Activated CD4-positive, CD25-positive, alpha-beta regulatory T cell treated with anti-CD3 and anti-CD28 coated beads, Interleukin-2, amount 50 U/mL, for 72 hours (primary cell): Measurements from ENCODE around the gene B4GALNT4.
"Not testable (repeated sequence)": the region's sequence is repeated elsewhere in the genome, so short reads cannot be mapped to it uniquely, and the experiment has no call there.

ENCODE experiments used
- DNase-seq: peaks from one replicate; pipeline ENCODE4 v3.0.0; 2021

The B4GALNT4 gene

GRCh38 chr11:335779-336658 lies 33.3 kb upstream of the B4GALNT4 start:
- no peak for DNase-seq

- DNase-seq: no peak
Observed at GRCh38 chr11:336659-337198, 32.6 kb upstream of the B4GALNT4 start.

GRCh38 chr11:337711-338110 lies 31.6 kb upstream of the B4GALNT4 start:
- DNase-seq: no peak

GRCh38 chr11:339963-340362 lies 29.3 kb upstream of the B4GALNT4 start:
- no peak for DNase-seq

GRCh38 chr11:340539-341512 lies 28.5 kb upstream of the B4GALNT4 start:
- no peak for DNase-seq

- no peak for DNase-seq
Observed at GRCh38 chr11:342328-342727, 27.0 kb upstream of the B4GALNT4 start.

- DNase-seq: no peak
Observed at GRCh38 chr11:344836-345578, 24.3 kb upstream of the B4GALNT4 start.

GRCh38 chr11:346529-346928 lies 22.8 kb upstream of the B4GALNT4 start:
- no peak for DNase-seq

GRCh38 chr11:349270-349954 lies 19.9 kb upstream of the B4GALNT4 start:
- not testable (repeated sequence) for DNase-seq

- DNase-seq: not testable (repeated sequence)
Observed at GRCh38 chr11:350033-350722, 19.1 kb upstream of the B4GALNT4 start.

GRCh38 chr11:350723-351255 lies 18.5 kb upstream of the B4GALNT4 start:
- no peak for DNase-seq

GRCh38 chr11:351411-351810 lies 17.9 kb upstream of the B4GALNT4 start:
- DNase-seq: no peak

GRCh38 chr11:352456-353031 lies 16.8 kb upstream of the B4GALNT4 start:
- no peak for DNase-seq

GRCh38 chr11:353179-353873 lies 16.0 kb upstream of the B4GALNT4 start:
- DNase-seq: no peak

GRCh38 chr11:355581-356458 lies 13.5 kb upstream of the B4GALNT4 start:
- DNase-seq: peak; percentile 76

GRCh38 chr11:356610-357009 lies 12.7 kb upstream of the B4GALNT4 start:
- DNase-seq: no peak

GRCh38 chr11:357582-357981 lies 11.7 kb upstream of the B4GALNT4 start:
- DNase-seq: no peak

GRCh38 chr11:358129-358800 lies 11.0 kb upstream of the B4GALNT4 start:
- DNase-seq: no peak
